Measurements from ENCODE around the gene BPIFB6.

BPIFB6 gene

DNA sequence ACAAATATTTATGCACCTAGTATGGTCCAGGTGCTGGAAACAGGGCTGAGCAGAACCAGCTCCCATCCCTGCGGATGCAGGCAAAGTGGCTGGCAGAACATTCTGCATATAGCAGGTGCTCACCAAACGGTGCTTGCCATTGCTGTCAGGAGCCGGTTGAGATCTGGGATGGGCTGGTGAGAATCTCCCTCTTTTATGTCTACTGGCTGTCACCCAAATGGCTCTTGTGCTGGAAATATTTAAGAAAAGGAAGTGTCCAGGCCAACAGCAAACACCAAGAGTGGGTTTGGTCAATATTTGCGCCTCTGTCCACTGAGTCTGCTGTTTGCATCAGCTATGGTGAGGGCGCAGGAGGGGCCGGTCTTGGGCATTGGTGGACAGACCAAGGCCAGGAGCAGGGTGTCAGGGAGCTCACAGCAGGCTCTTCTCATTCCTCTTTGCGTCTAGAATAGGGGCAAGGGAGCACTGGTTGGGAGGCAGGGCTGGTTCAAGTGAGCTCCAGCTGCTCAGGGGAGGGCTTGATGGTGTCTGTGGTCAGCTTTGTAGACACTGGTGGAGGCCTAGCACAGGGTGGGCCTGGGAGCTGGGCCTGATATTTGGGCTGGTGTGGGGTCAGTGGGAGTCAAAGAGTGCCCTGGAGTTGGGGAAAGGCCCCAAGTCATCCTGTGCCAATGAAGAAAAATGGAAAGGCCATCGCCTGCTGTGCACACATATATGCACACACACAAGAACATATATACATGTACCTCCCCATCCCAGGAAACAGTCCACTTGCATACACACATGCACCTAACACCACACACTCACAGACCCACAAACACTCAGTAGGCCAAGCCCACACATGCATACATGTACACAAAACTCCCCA, 25.3 kb upstream of the BPIFB6 start:
- Histone ChIP-seq H3K9ac (ENCODE audit: low read depth, low read length, poor library complexity, severe bottlenecking) (no peak overlapping the region), H3K27me3 (ENCODE audit: insufficient read depth, low read length, poor library complexity, severe bottlenecking) (no peaks in the 10 kb centered on the region), H3F3A (ENCODE audit: low read depth) (no peaks in the 10 kb centered on the region), H3K9me2 (replicated peaks; ENCODE audit: low read depth, low read length) (no peaks in the 10 kb centered on the region), H2AFZ (ENCODE audit: low read length) (no peak overlapping the region), H3K4me3 (ENCODE audit: low read length, poor library complexity, severe bottlenecking) (no peak overlapping the region), H3K4me1 (ENCODE audit: insufficient read depth, low read length, poor library complexity, severe bottlenecking) (no peaks in the 10 kb centered on the region), H3K79me2 (ENCODE audit: insufficient read depth, low read length) (no peaks in the 10 kb centered on the region), H3K36me3 (ENCODE audit: insufficient read depth, low read length) (no peaks in the 10 kb centered on the region), H3K4me2 (ENCODE audit: low read depth, low read length, poor library complexity, severe bottlenecking) (no peak overlapping the region), H3K9me3 (ENCODE audit: insufficient read depth, low read depth, low read length) (peaks cover 5% of the 10 kb centered on the region; the same call in 1 of the 2 replicates), H4K20me1 (ENCODE audit: insufficient read depth, low read length, poor library complexity, severe bottlenecking) (no peaks in the 10 kb centered on the region)
- TF ChIP-seq, protein P1, sequence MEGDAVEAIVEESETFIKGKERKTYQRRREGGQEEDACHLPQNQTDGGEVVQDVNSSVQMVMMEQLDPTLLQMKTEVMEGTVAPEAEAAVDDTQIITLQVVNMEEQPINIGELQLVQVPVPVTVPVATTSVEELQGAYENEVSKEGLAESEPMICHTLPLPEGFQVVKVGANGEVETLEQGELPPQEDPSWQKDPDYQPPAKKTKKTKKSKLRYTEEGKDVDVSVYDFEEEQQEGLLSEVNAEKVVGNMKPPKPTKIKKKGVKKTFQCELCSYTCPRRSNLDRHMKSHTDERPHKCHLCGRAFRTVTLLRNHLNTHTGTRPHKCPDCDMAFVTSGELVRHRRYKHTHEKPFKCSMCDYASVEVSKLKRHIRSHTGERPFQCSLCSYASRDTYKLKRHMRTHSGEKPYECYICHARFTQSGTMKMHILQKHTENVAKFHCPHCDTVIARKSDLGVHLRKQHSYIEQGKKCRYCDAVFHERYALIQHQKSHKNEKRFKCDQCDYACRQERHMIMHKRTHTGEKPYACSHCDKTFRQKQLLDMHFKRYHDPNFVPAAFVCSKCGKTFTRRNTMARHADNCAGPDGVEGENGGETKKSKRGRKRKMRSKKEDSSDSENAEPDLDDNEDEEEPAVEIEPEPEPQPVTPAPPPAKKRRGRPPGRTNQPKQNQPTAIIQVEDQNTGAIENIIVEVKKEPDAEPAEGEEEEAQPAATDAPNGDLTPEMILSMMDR (conservative IDR thresholded peaks at IDR 0.05; ENCODE audit: low read length) = no peak
- TF ChIP-seq EZH2phosphoT487 (IDR thresholded peaks at IDR 0.05; ENCODE audit: borderline replicate concordance) = no peak

GRCh38 chr20:33006776-33007375, 24.6 kb upstream of the BPIFB6 start:
- Histone ChIP-seq H3K4me1 (ENCODE audit: insufficient read depth, low read length, poor library complexity, severe bottlenecking) (no peaks in the 10 kb centered on the region), H4K20me1 (ENCODE audit: insufficient read depth, low read length, poor library complexity, severe bottlenecking) (no peaks in the 10 kb centered on the region), H3K9ac (ENCODE audit: low read depth, low read length, poor library complexity, severe bottlenecking) (no peak overlapping the region), H3K79me2 (ENCODE audit: insufficient read depth, low read length) (no peaks in the 10 kb centered on the region), H3K9me2 (replicated peaks; ENCODE audit: low read depth, low read length) (no peaks in the 10 kb centered on the region), H3K4me3 (ENCODE audit: low read length, poor library complexity, severe bottlenecking) (no peak overlapping the region), H3K27me3 (ENCODE audit: insufficient read depth, low read length, poor library complexity, severe bottlenecking) (no peaks in the 10 kb centered on the region), H3K4me2 (ENCODE audit: low read depth, low read length, poor library complexity, severe bottlenecking) (no peak overlapping the region), H3K36me3 (ENCODE audit: insufficient read depth, low read length) (no peaks in the 10 kb centered on the region), H3F3A (ENCODE audit: low read depth) (no peaks in the 10 kb centered on the region), H3K9me3 (ENCODE audit: insufficient read depth, low read depth, low read length) (peaks cover 5% of the 10 kb centered on the region; the same call in 1 of the 2 replicates), H2AFZ (ENCODE audit: low read length) (no peak overlapping the region)
- TF ChIP-seq, protein P1 (conservative IDR thresholded peaks at IDR 0.05; ENCODE audit: low read length) = no peak
- TF ChIP-seq EZH2phosphoT487 (IDR thresholded peaks at IDR 0.05; ENCODE audit: borderline replicate concordance) = no peak

DNA sequence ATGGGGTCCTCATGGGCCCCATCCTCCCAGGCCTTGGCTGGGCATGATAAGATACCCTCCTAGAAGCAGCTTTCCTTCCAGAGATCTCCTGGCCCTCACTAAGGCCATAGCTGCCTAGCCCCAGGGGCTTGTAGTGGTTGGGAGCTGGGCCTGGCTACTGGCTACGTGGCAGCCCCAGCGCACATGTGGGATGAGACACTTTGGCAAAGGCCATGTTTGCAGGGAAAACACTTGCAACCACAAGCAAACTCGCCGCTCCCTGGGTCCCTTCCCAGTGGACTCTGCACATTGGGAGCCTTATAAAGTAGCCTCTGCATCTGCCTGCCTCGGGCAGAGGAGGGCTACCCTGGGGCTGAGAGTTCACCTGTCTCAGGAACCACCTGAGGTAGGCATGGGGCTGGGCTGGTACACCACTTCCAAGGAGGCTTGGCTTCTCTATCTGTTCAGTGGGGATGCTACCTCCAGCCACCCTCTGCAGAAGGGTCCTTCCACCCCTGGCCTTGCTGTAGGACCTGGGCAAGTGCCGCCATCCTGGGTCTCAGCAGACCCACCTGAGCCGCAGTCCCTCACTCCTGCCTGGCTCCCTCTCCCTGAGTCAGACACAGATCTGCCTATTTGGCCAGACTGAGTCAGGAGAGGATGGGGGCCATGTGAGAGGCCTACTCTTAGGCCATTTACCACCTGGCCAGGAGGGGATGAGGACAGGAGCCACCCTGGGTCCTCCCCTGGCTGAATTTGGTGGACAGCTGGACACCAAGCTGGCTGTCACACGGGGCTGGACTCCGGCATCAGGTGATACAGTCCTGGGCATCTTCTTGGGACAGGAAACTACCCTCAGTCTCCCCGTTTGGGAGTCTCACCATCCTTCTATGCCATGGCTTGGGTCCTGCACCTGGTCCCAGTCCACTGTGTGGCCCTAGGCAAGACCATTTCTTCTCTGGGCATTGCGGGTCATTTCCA, 23.8 kb upstream of the BPIFB6 start, which contains the start of gene BPIFB2:
Gene BPIFB2, plus strand, starts transcription at position 329 of the 960 bp plus-strand sequence. CDS start 871 bp downstream, outside the sequence.
- TF ChIP-seq, protein P1 (conservative IDR thresholded peaks at IDR 0.05; ENCODE audit: low read length) = no peak
- no peak for TF ChIP-seq EZH2phosphoT487 (IDR thresholded peaks at IDR 0.05; ENCODE audit: borderline replicate concordance)
- no peaks in the 10 kb centered on the region for H3K36me3 ChIP-seq (ENCODE audit: insufficient read depth, low read length)
- H3K4me1 ChIP-seq (ENCODE audit: insufficient read depth, low read length, poor library complexity, severe bottlenecking) = no peaks in the 10 kb centered on the region
- no peaks in the 10 kb centered on the region for H4K20me1 ChIP-seq (ENCODE audit: insufficient read depth, low read length, poor library complexity, severe bottlenecking)
- H3K9me2 ChIP-seq (replicated peaks; ENCODE audit: low read depth, low read length) = no peaks in the 10 kb centered on the region
- no peak within 1 kb of the TSS for H3K9ac ChIP-seq (ENCODE audit: low read depth, low read length, poor library complexity, severe bottlenecking)
- H3F3A ChIP-seq (ENCODE audit: low read depth) = no peaks in the 10 kb centered on the region
- no peaks in the 10 kb centered on the region for H3K27me3 ChIP-seq (ENCODE audit: insufficient read depth, low read length, poor library complexity, severe bottlenecking)
- peaks cover 5% of the 10 kb centered on the region; the same call in 1 of the 2 replicates for H3K9me3 ChIP-seq (ENCODE audit: insufficient read depth, low read depth, low read length)
- H3K4me2 ChIP-seq (ENCODE audit: low read depth, low read length, poor library complexity, severe bottlenecking) = no peak within 1 kb of the TSS
- no peaks in the 10 kb centered on the region for H3K79me2 ChIP-seq (ENCODE audit: insufficient read depth, low read length)
- H3K4me3 ChIP-seq (ENCODE audit: low read length, poor library complexity, severe bottlenecking) = no peak within 1 kb of the TSS
- no peak within 1 kb of the TSS for H2AFZ ChIP-seq (ENCODE audit: low read length)

Measured in Loucy (cell line).